ENCODE measurements around the gene FOXB1.

Gene FOXB1

DNA sequence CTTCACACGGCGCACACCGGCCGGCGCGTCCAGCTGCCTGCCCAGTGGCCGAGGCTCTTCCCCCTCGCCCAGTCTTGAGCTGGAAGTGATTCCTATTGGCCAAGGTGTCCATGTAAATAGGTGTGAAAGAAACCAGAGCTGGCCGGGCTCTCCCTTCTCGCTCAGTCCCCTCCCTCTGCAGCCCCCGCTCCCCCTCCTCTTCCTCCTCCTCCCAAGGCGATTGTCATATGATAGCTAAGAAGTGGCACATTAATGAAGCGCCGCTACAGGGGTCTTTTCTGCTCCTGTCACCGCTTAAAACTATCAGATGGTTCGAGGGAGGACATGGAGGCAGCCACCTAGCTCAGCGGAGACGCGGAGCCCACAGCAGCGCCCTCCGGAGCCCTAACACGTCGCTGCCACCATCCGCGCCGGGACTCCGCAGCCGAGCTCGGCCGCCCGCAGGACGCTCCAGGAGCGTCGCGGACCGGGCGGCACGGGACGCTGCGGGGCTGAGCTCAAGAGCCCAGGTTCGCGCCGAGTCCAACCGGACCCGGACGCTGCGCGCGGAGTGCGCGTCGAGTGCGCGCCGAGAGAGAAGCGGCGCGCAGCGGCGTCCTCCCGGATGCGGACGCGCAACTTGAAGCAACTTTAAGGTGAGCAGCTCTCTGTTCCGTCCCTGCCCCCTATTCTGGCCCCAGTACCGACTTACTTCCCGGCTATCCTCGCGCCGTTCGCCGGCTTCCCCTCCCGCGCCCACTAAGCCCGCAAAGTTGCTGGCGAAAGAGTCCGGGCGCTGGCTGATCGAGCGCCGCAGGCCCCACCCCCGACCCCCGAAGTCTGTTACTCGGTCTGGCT is at the start of gene FOXB1:
FOXB1 (plus strand) TSS at position 303 of the 837 bp plus-strand sequence. CDS start 653 bp downstream, outside the sequence.
- no peak for DNase-seq

DNA sequence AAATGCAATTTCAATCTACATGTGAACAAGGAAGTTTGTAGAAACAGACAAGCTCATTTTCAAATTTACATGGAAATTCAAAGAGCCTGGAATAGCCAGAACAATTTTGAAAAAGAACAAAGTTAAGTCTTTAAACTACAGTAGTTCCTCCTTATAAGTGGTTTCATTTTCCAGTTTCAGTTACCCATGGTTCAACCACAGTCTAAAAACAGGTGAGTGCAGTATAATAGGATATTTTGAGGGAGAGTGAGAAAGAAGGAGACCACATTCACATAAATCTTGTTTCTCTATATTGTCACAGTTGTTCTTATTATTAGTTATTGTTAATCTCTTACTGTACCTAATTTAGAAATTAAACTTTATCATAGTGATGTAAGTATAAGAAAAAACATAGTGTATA is 45.8 kb upstream of the FOXB1 start:
- DNase-seq = no peak

DNA sequence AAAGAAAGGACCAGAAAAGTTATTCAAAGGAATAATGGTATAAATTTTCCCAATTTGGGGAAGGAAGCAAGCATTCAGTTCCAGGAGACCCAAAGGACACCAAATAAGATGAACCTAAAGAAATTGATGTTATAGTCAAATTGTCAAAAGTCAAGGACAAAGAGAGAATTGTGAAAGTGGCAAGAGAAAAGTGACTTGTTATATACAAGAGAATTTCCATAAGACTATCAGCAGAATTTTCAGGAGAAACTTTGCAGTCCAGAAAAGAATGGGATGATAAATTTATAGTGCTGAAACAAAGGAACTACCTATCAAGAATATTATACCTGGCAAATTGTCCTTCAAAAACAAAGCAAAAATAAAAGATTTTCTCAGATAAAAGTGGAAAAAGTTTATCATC is 43.8 kb upstream of the FOXB1 start:
- DNase-seq = no peak

DNA sequence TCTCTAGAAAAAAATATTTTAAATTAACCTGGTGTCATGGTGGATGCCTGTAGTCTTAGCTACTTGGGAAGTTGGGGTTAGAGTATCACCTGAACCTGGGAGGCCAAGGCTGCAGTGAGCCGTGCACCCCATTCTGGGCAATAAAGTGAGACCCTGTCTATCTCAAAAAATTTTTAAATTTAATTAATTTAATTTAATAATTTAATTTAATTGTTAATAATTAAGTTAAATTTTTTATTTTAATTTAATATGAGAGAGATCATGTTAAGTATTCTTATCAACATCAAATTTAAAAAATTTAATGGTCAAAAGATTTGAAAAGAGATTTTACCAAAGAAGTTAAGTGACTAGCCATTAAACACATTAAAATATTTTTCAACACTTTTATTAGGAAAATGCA is 40.8 kb upstream of the FOXB1 start:
- DNase-seq = no peak

DNA sequence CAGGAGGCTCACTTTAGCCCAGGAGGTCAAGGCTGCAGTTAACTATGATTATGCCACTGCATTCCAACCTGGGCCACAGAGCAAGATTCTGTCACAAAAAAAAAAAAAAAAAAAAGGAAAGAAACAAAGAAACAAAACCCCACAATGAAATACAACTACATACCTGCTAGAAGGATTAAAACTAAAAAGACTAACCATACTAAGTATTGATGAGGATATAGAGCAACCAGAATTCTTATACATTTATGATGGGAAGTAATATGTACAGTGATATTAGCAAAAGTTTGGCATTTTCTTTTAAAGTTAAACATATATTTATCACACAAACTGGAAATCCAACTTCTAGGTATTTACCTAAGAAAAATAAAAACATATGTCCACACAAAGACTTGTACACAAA is 40.2 kb upstream of the FOXB1 start:
- DNase-seq = no peak

DNA sequence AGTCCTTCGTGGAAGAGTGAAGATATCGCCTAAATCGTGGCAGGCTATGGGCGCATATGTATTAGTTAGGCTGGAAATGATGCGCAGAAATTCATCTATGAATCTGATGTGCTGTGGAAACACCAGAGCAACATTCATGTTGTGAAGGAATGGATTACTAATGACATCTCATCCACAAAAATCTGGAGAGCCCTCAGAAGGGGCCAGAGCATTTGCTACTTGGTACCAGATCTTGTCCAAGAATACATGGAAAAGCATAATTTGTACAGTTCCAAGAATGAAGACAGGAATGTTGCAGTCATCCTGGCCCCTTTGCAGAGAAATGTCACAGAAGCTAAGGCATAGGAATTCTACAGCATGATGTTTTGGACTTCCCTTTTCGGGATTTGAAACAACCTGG is 38.4 kb upstream of the FOXB1 start:
- no peak for DNase-seq

DNA sequence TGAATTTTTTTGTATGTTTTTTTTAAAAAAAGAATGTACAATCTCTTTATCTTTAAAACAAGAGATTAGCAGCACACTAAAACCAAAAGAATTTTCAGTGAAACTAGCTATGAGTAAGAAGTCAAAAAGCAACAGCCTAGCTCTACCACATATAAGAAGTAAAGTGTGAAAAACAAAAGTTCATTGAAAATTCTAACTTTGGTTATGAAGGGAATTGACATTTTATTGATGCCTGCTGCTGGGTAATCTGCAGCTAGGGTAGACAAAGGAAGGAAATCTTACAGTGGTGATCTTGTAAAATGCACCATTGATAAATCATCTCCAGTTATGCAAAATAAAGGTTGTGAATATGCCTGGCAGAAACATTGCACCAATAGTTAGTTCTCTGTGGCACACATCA is 37.8 kb upstream of the FOXB1 start:
- DNase-seq = no peak

DNA sequence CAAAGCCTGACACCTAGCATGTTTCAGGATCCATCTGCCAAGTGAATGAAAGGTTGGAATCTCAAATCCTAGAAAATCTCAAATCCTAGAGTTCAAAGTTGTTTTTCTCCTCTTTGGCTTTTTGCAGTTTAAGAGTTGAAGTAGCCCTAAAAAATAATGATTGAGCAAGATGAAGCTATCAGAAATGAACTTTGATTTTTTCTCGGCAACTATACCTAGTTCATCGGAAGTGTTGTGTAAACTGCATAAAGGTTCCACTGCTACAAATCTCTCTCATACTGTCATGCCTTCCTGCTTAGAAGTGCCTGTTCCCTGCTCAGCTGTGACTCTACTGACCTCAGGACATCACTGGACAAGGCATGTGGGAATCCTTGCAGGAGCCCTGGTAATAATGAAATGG is 35.8 kb upstream of the FOXB1 start:
- DNase-seq = no peak

DNA sequence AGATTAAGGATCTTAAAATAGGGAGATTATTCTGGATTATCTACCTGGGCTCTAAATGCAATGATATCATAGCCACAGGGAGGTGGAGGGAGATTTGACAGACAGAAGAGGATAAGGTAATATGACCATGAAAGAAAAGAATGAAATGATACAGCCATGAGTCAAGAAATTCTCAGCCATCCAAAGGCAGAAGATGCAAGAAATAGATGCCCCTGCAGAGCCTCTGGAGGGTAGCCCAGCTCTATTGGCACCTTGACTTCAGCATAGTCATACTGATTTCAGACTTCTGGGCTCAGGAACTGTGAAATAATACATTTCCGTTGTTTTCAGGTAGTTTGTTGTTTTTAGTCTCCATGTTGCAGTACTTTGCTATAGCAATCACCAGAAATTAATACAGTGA is 31.9 kb upstream of the FOXB1 start:
- DNase-seq = no peak

DNA sequence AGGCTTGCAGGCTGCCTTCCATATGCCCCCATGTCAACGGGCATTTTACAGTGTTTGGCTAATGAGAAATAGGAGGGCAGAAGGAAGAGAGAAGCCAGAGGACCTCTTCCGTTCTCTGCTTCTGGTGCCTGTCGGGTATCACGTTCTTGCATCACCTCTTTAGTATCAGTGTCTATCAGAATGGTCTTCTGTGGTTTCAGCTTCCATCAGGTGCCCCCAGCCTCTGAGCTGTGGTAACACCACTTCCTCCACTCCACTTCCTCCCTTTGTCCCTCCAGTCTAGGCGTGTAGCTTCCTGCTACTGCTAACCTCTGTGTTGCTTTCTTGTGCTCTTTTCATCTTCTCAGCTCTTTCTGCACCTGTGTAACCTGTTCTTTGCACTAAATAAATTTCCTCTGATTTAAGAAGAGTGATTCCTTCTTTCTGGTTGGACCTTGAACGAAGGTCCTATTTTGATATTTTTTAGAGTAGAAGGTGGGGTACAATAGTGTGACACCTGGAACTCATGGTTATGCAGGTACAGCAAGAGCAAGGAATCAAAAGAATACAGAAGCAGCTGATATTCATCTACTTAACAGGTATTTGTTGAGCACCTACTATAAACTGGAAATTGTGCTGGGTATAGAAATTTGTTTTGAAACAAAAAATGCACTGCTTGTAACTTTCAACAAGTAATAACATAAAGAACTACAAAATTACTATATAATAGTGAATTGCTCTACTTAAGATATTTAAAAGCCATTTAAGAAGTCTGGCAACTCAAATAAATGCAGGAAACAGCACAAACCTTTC is 27.4 kb upstream of the FOXB1 start:
- no peak for DNase-seq

DNA sequence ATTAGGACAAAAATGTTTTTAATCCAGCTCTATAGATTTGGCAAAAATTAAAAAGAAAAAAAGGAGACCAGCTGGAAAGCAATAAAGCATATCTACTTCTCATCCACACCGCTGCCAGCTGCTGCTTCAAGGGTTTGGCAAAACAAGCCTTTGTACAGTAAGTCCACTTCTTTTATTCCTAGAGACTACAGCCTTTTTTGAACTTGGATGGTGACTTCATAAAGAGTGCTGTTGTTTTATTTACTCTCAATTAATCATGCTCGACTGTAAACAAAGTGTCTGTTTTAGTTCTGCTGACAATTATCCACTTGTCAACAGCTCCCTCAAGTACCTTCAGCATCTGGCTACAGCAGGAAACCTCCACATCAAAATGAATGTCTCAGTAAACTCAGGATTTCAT is 12.3 kb upstream of the FOXB1 start:
- no peak for DNase-seq

DNA sequence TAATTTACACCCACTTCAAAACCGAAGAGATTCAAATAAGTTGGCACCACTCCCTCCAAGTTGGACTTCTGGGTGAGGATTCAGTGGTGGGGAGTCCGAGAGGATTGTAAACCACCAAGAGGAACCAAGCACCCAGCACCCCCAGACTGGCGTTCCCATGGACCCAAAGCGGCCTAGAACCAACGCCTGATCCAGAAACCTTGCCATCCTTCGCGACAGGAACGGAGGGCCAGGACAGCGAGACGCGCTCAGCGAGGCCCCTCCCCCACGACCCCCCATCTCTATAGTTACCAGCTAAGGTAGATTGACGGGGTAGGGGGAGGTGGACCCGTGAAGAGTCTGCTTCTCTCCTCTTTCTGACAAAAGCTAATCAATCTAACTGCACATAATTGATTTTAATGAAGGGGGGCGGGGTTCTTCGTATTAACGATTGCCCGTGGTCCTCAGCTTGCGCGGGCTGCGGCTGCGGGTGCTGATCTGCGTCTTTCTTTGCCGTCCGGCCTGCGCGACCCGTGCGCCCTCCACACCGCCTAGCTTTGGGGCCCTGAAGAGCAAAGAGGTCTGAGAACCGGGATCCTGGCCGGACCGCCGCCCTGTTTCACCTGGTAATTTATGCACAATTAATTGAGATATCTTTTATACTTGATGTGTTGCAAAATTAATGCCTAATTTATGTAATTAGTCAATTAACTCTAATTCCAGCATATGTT is 10.9 kb upstream of the FOXB1 start:
- DNase-seq = no peak

DNA sequence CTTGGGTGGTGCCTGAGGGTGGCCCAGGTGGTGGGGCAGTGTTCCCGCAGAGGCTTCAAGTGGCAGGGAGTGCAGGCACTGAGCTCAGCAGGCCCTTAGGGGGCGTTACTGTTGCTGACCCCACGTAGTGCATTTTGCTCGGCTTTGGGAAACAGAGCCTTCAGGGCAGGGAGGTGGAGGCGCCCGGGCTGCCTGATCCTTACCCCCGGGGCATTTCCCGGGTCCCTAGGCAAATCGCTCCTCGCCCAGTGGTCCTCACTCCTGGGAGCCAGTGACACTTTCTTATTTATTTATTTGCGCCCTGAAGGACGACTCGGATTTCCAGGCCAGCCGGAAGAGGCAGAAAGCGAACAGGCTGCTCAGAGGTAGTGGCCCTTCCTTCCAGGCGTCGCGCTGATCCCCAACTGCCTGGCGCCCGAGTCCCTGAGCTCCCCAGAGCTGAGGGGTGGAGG is 10.1 kb upstream of the FOXB1 start:
- peak; percentile 77 for DNase-seq

DNA sequence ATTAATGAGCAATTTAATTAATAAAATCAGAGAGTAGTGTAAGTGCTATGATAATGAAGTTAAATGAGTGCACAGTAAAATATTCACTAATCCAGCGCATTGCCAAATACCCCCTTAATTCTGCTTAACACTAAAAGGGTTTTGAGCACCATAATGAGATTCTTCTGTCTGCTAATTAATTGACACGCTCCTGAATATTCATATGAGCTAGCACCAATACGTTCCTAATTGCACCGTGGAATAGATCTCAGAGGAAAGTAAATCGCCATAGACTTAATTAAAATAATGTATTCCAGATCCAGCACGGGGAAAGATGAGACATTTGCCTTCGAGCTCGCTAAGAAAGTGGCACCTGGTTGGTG is 9.6 kb upstream of the FOXB1 start:
- DNase-seq = no peak

DNA sequence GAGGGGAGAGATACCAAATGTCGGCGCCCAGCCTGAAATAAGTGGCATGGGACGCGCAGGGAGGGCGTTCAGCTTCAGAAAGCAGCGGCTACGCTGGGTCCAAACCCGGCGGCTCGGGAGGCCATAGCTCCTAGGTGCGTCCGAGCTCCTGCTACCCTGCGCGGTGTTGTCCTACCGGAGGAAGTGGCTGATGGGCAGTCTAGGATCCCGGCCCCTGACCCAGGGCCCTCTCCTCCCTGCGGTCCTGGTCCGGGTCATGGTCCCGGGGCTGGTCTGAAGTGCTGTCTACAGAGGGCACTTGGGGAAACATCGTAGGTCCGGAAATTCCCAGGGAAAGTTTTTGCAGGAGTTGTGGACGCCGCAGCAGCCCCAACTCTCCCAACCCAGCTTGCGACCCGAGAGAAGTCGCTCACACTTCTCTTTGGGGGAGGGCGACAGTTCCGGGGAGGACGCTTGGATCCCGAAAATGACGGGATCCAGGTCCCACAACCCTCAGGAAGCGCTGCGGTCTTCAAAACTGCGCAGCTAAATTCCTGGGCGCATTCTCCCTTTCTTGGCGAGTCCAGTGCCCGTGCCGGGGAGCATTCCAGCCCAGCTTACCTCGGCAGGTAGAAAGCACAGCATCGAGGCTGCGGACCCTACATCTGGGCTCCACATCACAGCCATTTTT is 9.1 kb upstream of the FOXB1 start:
- DNase-seq = no peak

DNA sequence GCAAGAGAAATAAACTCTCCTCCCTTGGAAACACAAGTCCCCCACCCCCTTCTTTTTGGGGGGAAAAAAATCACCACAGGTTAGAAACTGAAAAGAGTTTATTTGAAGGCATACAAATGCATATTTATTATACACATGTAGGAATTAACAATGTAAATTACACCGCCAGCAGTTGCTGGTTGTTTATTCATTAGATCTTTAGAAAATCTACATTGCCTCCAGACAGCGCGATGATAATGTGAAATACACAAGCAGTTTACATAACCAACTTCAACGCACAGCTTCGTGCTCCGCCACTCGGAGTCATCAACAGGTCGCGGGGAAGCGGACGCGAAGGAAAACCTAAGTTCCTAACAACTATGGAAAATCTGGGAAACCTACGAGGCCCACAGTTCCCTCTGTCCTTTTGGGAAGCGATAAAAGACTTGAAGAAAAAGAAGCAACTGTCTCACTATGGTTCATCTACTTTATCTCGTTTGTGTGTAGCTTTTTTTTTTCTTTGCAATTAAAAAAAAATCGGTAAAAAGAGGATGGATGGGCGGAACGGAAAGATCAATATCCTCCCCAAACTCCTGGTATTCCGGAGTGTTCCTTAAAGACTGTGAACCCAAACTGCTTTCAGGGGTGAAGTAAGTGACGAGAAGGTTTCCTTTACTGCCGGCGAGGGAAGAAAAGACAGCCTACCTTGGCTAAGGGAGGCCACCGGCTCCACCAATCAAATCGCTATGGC is 8.4 kb upstream of the FOXB1 start:
- DNase-seq = no peak

DNA sequence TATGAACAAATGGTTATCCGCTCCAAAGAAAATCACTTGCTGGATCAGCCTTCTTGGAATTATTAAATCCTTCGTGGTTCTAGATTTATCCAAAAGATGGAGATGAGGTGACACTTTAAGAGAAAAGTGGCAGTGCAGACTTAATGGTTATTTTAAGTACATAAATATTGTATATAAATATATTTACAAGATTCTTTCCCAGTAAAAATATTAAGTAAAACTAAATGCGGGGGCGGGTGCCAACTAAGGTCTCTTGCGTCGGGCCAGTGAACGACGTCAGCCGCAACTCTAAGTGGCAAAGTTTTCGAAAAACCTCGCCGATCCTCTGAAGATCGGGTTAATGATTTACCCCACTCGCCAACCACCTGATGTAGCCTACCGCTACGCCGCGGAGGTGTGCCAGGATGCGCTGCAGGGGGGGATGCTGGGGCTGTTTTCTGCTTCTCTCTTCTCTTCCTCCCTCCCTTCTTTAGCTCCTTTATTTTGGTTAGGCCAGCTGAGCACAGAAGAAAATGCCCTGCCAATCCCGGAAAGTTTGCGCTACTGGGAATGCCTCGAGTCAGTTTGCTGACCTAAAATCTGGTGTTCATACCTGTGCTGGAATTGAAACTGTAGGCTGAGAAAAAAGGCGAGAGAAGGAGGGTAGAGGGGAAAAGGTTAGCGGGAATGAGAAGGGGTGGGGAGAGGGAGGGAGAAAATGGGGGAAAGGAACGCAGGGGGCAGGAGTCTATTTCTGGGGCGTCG is 7.6 kb upstream of the FOXB1 start:
- DNase-seq = no peak

DNA sequence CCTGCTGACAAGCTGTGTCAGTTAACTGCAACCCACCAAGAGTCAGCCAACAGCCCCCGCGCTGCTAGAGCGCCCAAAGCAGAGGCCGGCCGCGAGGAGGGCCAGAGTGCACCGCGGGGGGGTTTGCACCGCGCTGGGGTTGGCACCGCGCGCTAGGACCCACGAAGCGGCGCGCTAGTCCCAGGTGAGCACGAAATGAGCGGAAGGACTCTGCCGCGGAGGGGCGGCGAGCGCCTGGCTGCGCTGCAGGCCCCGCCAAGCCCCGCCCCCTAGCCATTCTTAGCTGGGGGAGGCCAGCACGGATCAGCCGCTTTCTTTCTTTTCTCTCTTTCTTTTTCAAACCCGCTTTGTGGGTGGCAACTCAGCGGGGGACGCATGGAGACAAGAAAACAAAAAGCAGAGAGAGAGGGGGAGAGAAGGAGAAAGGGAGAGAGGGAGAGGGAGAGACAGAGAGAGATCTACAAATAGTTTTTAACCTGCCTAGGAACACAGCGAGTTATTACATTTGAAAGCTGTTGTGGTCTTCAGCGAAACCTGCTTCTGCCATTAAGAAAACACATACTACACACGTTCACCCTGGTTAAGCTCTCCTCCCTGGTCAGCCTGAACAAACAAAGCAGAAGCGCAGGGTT is 6.9 kb upstream of the FOXB1 start:
- DNase-seq = no peak

DNA sequence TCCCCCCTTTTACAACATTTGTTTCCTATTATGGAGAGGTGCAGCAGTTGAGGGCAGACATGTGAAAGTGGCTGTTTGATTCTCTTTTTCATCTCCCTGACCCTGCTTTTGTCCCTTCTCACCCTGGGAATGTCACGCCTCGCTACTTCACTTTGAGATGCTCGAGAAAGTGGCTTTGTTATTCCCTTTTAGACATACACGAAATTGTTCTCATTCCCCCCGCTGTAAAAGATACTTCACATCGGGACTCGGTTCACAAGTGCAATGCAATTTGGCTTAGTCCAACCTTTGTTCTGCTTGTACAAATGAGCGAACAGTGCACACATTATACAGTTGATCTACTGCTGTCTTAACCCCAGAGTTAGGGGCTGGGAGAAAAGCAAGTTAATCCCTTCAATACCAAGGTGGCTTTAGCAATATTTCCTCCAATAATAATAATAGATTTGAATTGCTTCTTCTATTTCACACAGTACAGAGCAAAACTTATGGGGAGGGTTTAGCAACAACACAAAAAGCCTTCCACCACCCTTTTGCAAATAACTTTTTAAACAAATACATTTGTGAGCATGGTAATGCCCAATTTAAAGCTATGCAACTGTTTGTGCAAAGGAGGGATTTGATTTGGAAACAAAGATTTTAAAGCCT is 5.7 kb upstream of the FOXB1 start:
- no peak for DNase-seq

DNA sequence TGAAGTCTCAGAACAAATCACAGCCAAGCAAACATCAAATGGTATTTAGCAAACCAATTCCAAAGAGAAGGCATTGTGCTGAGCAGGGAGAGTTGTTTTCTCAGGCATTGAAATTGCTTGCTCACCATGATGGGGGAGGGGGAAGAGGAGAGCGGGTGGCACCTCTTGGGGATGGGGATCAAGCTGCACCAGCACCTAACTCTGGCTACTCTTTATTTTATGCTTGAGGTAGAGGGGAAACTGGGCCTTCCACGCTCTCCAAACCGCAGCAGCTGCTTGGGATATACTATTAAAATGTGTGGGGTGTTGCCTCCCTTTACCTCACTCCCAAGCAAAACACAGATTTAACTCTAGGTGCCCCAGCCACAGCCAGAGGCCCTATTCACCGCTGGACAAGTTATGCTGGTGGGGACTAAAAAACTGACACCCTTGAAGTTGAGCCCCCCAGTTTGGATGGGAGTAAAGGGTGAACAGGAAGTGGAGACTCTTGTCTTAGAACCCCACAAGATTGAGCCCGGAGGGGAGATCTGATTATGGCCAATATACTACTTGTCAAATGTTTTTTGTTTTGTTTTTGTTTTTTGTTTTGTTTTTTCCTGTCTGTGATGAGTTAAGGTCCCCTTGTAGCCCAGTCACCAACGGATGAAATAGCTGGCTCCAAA is 5.0 kb upstream of the FOXB1 start:
- DNase-seq = no peak
